Mesodermal cell (in vitro differentiated cells): ENCODE measurements around the gene METTL24.

ENCODE experiments used
- H3K27ac ChIP-seq: 2 replicates; pipeline ENCODE4 v1.7.0; 2013; ENCODE audit warnings: mild to moderate bottlenecking, low read depth, low read length, moderate library complexity; ENCODE audit not compliant: severe bottlenecking
- H3K36me3 ChIP-seq: 2 replicates; pipeline ENCODE4 v1.7.1; 2013; ENCODE audit warnings: mild to moderate bottlenecking, low read length, moderate library complexity; ENCODE audit not compliant: control insufficient read depth, insufficient read depth
- H3K4me1 ChIP-seq: one replicate; pipeline ENCODE4 v1.7.1; 2013; ENCODE audit warnings: mild to moderate bottlenecking, low read length; ENCODE audit not compliant: insufficient read depth, control insufficient read depth, poor library complexity, severe bottlenecking
- H3K4me3 ChIP-seq: 2 replicates; pipeline ENCODE4 v1.7.0; 2013; ENCODE audit warnings: low read length, control low read depth, mild to moderate bottlenecking; ENCODE audit not compliant: insufficient read depth, poor library complexity, severe bottlenecking; ENCODE audit errors: extremely low read depth
- H3K9me3 ChIP-seq: 2 replicates; pipeline ENCODE4 v1.7.1; 2013; ENCODE audit warnings: mild to moderate bottlenecking, low read length, moderate library complexity; ENCODE audit not compliant: control insufficient read depth
- WGBS, 2 experiments: methylation state at CpG; one replicate each; pipeline ENCODE4 v1.1.5; 2013; ENCODE audit warnings: missing lambda C conversion rate in 2 of 2; ENCODE audit not compliant: insufficient coverage in 2 of 2; 5-methylcytosine and 5-hydroxymethylcytosine counted together

METTL24 gene

DNA sequence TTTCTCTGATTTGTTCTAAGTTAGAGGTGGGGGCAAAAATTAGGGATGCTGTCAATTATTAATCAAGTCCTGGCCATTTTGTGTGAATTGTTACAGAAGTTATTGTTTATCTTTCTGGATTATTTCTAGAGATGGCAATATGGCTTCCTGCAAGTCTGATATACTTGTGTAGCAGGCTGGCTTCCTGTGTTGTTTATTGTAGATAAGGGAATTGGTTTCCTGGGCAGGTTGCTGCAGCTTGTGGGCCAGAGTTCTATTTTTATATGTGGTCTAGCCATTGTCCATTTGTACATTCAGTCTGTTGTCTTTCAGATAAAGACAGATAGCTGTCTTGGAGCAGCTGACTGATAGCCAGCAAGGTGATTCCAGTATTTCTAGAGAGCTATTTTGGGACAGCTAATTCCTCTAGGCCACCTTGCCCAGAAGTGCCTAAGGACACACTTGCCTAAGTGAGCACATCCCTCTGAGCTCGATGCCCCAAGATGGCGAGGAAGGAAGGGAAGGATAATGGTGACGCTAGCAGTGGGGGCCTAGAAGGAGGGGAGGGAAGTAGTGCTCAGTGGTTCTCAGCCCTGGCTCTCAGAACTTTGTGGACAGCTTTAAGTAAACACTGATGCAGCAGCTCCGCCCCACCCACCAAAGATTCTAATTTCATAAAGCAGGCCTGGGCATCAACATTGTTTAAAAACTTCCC, 31.7 kb upstream of the METTL24 start:
- Histone ChIP-seq H3K9me3 (no peaks in the 10 kb centered on the region), H3K36me3 (no peaks in the 10 kb centered on the region), H3K27ac (peak overlapping the region; percentile 50), H3K4me1 (peaks cover 8% of the 10 kb centered on the region), H3K4me3 (no peak overlapping the region)
- 95 to 100% methylated on average over 3 to 4 of the region's 4 CpGs for WGBS, 2 experiments

DNA sequence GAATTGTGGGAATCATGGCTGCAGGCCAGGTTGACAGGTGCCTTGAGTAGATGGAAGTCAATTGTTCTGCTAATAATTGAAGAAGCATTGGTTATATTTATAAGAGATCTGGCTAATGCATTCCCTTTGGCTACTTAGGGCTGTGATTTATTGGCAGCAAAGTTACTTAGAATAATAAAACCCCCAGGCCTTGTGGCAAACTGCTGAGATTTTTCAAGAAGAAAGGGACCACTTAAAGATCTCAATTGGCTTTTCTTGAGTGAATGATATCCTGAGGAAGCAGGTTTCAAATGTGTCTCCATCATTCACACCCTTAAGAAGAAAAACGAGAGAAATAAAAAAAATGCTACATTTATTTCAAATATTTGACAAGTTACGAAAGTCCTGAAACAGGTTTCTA, 29.8 kb upstream of the METTL24 start:
- Histone ChIP-seq H3K4me1 (peaks cover 8% of the 10 kb centered on the region), H3K27ac (no peak overlapping the region), H3K9me3 (no peaks in the 10 kb centered on the region), H3K36me3 (no peaks in the 10 kb centered on the region), H3K4me3 (no peak overlapping the region)
- 100% methylated on average over 2 of the region's 2 CpGs; no CpG with 5 or more reads in 1 of the 2 experiments for WGBS, 2 experiments

DNA sequence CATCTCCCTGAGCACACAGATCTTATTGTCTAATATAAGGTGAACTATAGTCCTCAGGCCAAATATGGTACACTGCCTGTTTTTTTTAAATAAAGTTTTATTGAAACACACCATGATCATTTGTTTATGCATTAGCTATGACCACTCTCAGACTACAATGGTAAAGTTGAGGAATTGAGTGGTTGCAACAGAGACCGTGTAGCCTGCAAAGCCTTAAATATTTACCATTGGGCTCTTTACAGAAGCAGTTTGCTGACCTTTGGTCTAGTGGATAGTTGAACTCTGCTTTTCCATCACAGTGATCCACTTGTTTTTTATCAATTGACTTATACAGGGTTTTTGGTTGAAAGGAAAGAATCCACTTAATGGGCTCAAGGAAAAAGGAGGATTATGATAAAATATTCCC, 27.3 kb upstream of the METTL24 start:
- Histone ChIP-seq H3K4me1 (peaks cover 8% of the 10 kb centered on the region), H3K27ac (no peak overlapping the region), H3K4me3 (no peak overlapping the region), H3K9me3 (no peaks in the 10 kb centered on the region), H3K36me3 (no peaks in the 10 kb centered on the region)
- no CpG with 5 or more reads among the region's 1 CpG for WGBS, 2 experiments

DNA sequence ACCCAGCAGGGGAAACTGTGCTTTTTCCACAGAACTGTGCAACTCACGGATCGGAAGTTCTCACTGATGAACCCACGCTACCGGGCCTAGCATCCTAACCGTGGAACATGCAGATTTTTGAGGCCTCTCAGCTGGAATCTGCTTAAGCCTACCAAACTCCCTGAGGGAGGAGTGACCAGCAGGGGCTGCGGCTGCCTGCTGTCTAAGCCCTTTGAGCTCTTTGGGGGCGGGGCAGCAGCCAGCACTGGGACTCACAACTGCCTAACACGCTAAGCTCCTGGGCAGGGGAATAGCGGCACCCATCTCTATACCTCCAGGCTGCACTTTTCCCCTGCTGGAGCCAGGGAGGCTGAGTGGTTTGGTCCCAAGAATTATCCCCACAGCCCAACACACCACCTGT, 20.4 kb upstream of the METTL24 start:
- no peaks in the 10 kb centered on the region for H3K4me1 ChIP-seq
- H3K27ac ChIP-seq: no peak overlapping the region
- no peak overlapping the region for H3K4me3 ChIP-seq
- no peaks in the 10 kb centered on the region for H3K36me3 ChIP-seq
- 67 to 68% methylated on average over 7 to 8 of the region's 9 CpGs for WGBS, 2 experiments
- H3K9me3 ChIP-seq: no peaks in the 10 kb centered on the region

DNA sequence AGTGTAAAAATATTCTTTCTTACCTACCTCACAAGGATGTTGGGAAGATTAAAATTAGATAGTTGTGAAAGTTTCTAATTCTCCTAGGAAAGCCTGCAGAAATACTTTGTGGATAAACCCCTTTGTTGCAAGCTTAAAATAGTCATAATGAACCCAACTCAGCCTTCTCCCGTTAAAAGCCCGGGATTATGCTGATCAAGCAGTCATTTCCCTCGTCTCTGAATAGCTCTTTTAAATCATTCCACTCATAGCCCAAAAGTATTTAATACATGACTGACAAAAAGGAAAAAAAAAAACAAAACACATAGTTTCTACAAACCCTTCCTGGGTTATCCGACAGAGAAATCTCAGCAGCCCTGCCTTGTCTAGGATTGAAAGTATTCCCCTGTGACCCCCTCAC, 10.9 kb upstream of the METTL24 start:
- no peaks in the 10 kb centered on the region for H3K4me1 ChIP-seq
- 62 to 66% methylated on average over 4 of the region's 4 CpGs for WGBS, 2 experiments
- H3K36me3 ChIP-seq: no peaks in the 10 kb centered on the region
- H3K4me3 ChIP-seq: no peak overlapping the region
- no peaks in the 10 kb centered on the region for H3K9me3 ChIP-seq
- H3K27ac ChIP-seq: no peak overlapping the region

DNA sequence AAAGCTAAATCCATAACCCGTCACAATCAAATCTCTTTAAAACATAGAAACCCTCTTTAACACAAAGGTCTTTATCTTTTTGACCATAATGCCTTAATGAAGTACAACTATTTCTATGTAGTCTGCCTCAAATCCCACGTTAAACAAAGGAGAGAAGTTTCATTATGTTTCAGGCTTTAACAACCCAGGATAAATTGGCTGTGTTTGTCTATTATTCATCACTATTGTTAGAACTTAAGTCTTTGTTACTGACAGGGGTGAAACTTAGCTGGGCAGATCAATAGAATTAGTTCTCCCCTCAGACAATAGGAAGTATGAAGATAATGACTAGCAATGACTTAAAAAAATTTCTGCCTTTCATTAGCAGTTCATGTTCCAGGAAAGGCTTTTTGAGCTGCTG, 10.1 kb upstream of the METTL24 start:
- WGBS, 2 experiments: no CpG with 5 or more reads among the region's 2 CpGs
- Histone ChIP-seq H3K27ac (no peak overlapping the region), H3K4me1 (no peaks in the 10 kb centered on the region), H3K4me3 (no peak overlapping the region), H3K36me3 (no peaks in the 10 kb centered on the region), H3K9me3 (no peaks in the 10 kb centered on the region)

DNA sequence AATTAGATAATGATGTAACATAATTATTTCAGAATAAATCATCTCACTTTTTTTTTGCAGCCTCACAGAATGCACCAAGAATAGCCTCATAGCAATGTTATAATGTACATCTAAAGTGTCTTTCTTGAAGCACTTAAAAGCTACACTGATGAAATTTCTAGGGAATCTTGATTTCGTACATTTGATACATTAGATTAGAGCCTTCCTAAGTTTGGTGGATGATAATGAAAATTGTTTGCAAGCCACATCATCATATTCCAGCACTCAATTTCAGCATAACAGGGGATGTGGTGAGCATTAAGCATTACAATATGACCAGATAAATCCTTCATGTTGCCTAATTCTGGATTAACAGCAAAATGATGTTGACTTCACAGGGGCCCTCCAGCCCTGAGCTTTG, 9.7 kb upstream of the METTL24 start:
- no CpG with 5 or more reads among the region's 1 CpG for WGBS, 2 experiments
- Histone ChIP-seq H3K4me1 (no peaks in the 10 kb centered on the region), H3K27ac (no peak overlapping the region)

DNA sequence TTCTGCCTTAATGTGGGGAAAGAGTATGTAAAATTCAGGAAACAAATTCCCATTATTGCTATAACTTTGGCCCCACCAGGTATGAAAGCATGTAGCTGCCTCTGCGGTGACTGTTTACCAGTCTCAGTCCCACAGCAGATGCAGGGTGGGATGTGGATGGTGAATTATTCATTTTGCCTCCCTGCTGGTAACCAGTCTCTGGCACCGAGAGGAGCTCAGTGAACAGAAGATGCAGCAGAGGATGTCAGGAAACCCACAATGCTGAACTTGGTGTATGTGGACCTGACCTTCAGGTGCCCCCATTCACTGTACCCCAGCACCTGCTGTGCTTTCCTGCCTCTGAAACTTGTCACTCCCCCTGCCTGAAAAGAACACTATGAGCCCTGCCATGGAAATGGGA, 8.8 kb upstream of the METTL24 start:
- Histone ChIP-seq H3K4me1 (no peaks in the 10 kb centered on the region), H3K36me3 (no peaks in the 10 kb centered on the region), H3K9me3 (no peaks in the 10 kb centered on the region), H3K27ac (no peak overlapping the region), H3K4me3 (no peak overlapping the region)
- 55 to 83% methylated on average over 1 to 2 of the region's 2 CpGs for WGBS, 2 experiments

More for the DNA sequence above, 9.7 kb upstream of the METTL24 start:
- Histone ChIP-seq H3K4me3 (no peak overlapping the region), H3K9me3 (no peaks in the 10 kb centered on the region), H3K36me3 (no peaks in the 10 kb centered on the region)

DNA sequence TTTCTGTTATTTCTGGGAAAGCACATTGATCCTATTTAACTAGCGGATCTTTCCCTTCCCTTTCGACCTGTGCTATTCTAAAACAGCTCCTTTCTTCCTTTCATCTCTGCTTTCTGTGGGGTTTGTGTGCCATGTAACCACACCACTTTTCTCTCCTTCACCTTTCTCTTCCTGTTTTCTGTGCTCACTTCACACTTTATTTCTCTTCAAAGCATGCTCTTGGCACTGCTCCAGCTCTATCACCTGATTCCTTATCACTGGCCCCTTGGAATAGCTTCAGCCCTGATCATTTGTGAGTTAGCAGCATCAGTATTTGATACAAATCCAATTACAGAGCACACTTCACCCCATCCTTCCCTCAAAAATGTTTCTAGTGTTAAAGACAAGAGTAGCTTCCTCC, 8.1 kb upstream of the METTL24 start:
- Histone ChIP-seq H3K4me1 (no peaks in the 10 kb centered on the region), H3K36me3 (no peaks in the 10 kb centered on the region), H3K27ac (no peak overlapping the region), H3K9me3 (peaks cover 3% of the 10 kb centered on the region), H3K4me3 (no peak overlapping the region)
- WGBS, 2 experiments: 94% methylated on average over 2 of the region's 2 CpGs

DNA sequence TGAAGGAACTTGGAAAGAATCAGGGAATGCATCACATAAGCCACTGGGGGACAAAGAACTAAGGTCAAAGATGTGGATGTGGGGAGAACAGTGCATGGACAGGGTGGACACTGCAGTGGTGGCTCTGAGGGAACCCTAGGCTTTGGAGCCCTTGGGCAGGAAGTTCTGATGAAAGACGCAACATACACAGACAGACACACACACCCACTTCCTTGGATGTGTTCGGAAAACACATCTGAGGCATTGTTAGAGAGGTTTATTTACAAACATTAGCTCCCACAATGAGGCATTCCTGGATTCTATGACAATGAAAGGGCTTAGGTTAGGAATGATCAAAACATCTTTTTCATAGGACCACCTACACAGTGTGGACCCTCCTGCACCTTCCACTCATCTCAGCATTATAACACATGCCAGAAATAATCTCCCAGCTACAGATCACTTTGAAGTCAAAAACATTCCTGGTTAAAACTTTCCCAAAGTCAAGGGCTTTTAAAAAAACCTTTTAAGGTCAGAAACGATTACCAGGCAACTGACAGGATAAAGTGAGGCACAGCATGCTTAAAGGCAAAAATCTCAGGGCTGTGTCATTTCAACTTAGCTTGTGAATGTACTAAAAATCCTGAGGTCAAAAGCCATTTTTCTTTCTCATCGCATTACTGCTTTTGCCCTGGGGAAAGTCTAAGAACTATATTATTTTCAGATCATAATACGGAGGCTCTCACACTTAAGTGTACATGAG, 6.4 kb upstream of the METTL24 start:
- 59 to 73% methylated on average over 1 to 2 of the region's 5 CpGs for WGBS, 2 experiments
- Histone ChIP-seq H3K4me1 (no peaks in the 10 kb centered on the region), H3K4me3 (no peak overlapping the region), H3K27ac (peak overlapping the region; percentile 6), H3K9me3 (peaks cover 7% of the 10 kb centered on the region), H3K36me3 (no peaks in the 10 kb centered on the region)

DNA sequence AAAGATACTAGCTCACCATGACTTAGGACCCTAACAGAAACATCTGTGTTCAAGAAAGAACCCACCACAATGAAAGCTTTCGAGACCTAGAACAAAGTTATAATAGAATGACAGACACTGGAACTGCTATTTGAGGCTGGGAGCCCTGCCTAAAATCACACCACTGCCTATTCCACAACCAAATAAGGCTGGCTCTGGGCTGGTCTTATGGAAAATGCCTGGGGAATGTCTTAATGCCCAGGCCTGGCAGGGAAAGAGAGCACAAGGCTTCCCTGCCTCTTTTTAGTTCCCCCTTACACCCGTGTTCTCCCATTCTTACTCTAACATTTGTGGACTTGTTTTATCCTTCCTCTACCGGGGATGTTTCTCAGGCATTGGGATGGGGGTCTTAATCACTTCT, 5.6 kb upstream of the METTL24 start:
- WGBS, 2 experiments: 100% methylated on average over 1 of the region's 3 CpGs; no CpG with 5 or more reads in 1 of the 2 experiments
- Histone ChIP-seq H3K4me1 (peaks cover 3% of the 10 kb centered on the region), H3K36me3 (no peaks in the 10 kb centered on the region), H3K4me3 (no peak overlapping the region), H3K9me3 (peaks cover 7% of the 10 kb centered on the region), H3K27ac (no peak overlapping the region)
